ENCODE results near the gene ADO. TPM values are rescaled to one million over a fixed set of nuclear protein-coding genes. Genes with fewer than 3 reads are reported as not detected.
"Not testable (repeated sequence)": the region's sequence is repeated elsewhere in the genome, so short reads cannot be mapped to it uniquely, and the experiment has no call there.

Gene ADO
- total RNA-seq, 2 donors from 2014 or later, result 8.9 to 9.9 TPM

DNA sequence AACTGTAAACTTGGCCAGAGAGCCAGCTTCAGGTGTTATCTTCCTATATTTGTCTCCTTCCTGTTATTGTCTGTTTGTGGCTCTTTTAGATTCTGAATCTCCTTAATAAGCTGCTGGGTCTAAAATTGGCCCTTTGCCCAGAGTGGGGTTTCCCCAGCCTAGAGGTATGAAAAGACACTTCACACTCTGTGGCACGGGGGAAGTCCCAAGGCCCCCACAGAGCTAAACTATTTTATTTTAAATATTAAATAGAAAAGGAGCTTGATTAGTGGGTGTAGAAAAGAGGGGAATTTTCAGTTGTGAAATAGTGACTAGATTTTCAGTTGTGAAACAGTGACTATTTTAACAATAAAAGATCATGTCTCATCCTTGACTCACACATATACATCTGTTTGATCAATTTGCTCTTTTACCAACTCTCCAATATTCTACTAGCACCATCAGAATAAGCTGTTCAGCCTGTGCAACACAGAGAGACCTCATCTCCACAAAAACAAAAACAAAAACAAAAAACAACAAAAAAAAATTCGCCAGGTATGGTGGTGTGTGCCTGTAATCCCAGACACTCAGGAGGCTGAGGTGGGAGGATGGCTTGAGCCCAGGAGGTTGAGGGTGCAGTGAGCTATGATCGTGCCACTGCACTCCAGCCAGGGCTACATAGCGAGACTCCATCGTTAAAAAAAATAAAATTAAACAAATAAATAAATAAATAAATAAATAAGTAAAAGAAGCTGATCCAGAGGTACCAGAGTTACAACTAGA lies 24.9 kb upstream of the ADO start:
- Histone ChIP-seq H3K36me3 (replicated peaks in 1 of 2; ENCODE audit: insufficient read depth in 1 of 2, low read depth in 2 of 2) (no peaks in the 10 kb centered on the region), H3K9me3 (no peaks in the 10 kb centered on the region), H3K27ac (no peak overlapping the region), H3K4me3 (no peak overlapping the region), H3K4me1 (no peaks in the 10 kb centered on the region), H3K27me3 (no peaks in the 10 kb centered on the region)
- peak; percentile 22 to 39 (median 28) for DNase-seq
- TF ChIP-seq POLR2A (IDR thresholded peaks at IDR 0.05) (no peak), CTCF (IDR thresholded peaks at IDR 0.05) (no peak)
- peak; percentile 38 for ATAC-seq
- intact Hi-C loops (cut with DNase I), result no loop called here
- WGBS, 2 donors, result 69 to 73% methylated on average over 5 of the region's 5 CpGs

GRCh38 chr10:62784537-62784936 lies 20.0 kb upstream of the ADO start:
- H3K27me3 ChIP-seq; H3K4me1 ChIP-seq; H3K9me3 ChIP-seq; DNase-seq; ATAC-seq; H3K27ac ChIP-seq; H3K36me3 ChIP-seq (replicated peaks in 1 of 2; ENCODE audit: insufficient read depth in 1 of 2, low read depth in 2 of 2); intact Hi-C loops (cut with DNase I); H3K4me3 ChIP-seq: not testable (repeated sequence)
- 84 to 96% methylated on average over 3 of the region's 3 CpGs for WGBS, 2 donors

DNA sequence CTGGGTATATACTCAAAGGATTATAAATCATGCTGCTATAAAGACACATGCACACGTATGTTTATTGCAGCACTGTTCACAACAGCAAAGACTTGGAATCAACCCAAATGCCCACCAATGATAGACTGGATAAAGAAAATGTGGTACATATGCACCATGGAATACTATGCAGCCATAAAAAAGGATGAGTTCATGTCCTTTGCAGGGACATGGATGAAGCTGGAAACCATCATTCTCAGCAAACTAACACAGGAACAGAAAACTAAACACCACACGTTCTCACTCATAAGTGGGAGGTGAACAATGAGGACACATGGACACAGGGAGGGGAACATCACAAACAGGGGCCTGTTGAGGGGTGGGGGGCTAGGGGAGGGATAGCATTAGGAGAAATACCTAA lies 16.2 kb upstream of the ADO start:
- H3K36me3 ChIP-seq (replicated peaks in 1 of 2; ENCODE audit: insufficient read depth in 1 of 2, low read depth in 2 of 2); intact Hi-C loops (cut with DNase I); H3K4me3 ChIP-seq; ATAC-seq; H3K27ac ChIP-seq; DNase-seq; H3K9me3 ChIP-seq; H3K27me3 ChIP-seq; H3K4me1 ChIP-seq: not testable (repeated sequence)
- 67 to 92% methylated on average over 2 of the region's 2 CpGs for WGBS, 2 donors

DNA sequence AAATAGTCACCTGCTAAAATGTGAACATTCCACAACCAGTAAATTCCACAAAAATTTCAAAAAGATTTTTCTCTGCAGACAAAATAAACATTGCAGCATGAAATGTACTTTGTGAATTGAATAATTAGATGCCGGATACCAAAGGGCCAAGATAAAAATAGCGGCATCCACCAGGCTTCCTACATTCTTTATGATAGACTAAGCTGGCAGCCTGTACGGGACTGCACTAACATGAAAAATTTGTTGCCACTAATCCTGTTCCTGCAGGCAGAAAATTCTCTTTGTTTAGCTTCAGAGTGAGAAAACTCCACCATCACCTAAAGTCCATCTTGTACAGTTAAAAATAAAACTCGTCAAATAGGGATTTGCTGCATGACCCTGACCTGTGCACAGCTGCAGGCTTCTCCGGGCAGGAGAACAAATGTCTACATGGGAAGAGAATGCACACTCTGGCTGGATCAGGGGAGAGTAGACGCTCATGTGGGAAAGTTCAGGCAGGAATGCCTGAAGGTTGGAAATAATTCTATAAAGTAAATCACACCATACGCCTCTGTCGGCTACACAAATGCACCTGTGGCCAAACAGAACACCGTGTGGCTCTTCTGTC lies 15.6 kb upstream of the ADO start:
- TF ChIP-seq CTCF (IDR thresholded peaks at IDR 0.05) (no peak), POLR2A (IDR thresholded peaks at IDR 0.05) (no peak)

DNA sequence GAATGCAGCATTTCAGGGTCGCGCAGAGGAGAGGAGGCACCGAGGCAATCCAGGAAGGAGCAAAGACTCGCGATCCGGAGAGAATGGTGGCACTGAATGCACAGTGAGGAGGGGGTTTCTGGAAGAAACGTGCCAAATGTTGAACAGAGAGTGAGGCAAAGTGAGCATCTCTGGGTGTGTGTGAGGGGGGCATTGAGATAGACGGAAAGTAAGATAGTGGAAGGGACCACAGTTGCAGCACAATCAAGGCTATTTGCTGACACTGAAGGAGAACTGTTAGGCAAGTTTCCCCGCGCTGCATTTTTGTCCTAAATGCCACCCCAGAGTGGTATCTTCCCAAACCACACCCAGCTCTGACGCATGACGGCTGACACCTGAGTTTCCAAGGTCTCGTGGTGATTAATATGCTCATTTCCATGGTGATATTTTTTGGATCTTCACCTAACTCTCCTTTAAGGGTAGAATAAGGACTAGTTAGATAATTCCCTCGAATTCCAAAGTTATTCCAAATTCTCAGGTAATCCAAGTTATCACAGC lies 14.4 kb upstream of the ADO start:
- no peak for ATAC-seq
- intact Hi-C loops (cut with DNase I), result no loop called here
- no peak overlapping the region for H3K27ac ChIP-seq
- H3K9me3 ChIP-seq, result peaks cover 0 to 4% (median 0%) of the 10 kb centered on the region in 3 donors
- TF ChIP-seq CTCF (IDR thresholded peaks at IDR 0.05), result no peak
- no peak for TF ChIP-seq POLR2A (IDR thresholded peaks at IDR 0.05)
- no peaks in the 10 kb centered on the region for H3K27me3 ChIP-seq
- no peak overlapping the region for H3K4me3 ChIP-seq
- no peak for DNase-seq
- no peaks in the 10 kb centered on the region for H3K36me3 ChIP-seq (replicated peaks in 1 of 2; ENCODE audit: insufficient read depth in 1 of 2, low read depth in 2 of 2)
- 57 to 59% methylated on average over 14 of the region's 14 CpGs for WGBS, 2 donors
- no peaks in the 10 kb centered on the region for H3K4me1 ChIP-seq

More for the DNA sequence above, 15.6 kb upstream of the ADO start:
- ATAC-seq, result no peak
- Histone ChIP-seq H3K9me3 (peaks cover 0 to 6% (median 0%) of the 10 kb centered on the region in 3 donors), H3K36me3 (replicated peaks in 1 of 2; ENCODE audit: insufficient read depth in 1 of 2, low read depth in 2 of 2) (no peaks in the 10 kb centered on the region), H3K4me3 (no peak overlapping the region), H3K27ac (no peak overlapping the region), H3K4me1 (no peaks in the 10 kb centered on the region), H3K27me3 (no peaks in the 10 kb centered on the region)
- DNase-seq, result no peak
- 22 to 32% methylated on average over 9 of the region's 9 CpGs for WGBS, 2 donors
- intact Hi-C loops (cut with DNase I), result no loop called here

Data from body of pancreas (tissue), 4 donors.